Hypothalamus (tissue), 51 donors: Measurements from ENCODE around the gene VAV1.
"Not testable (repeated sequence)": the region's sequence is repeated elsewhere in the genome, so short reads cannot be mapped to it uniquely, and the experiment has no call there.

Source experiments
- DNase-seq, 51 donors: peaks; one replicate each; lab custom pipeline; 2025; lab: John Stamatoyannopoulos, UW

The VAV1 gene

GRCh38 chr19:6779206-6779605 lies 6.7 kb downstream of the VAV1 start:
- DNase-seq = no peak

GRCh38 chr19:6787393-6787792 lies 14.9 kb downstream of the VAV1 start:
- no peak for DNase-seq

GRCh38 chr19:6788896-6789295 lies 16.4 kb downstream of the VAV1 start:
- DNase-seq = no peak

- DNase-seq = no peak
Observed at GRCh38 chr19:6790194-6791128, 18.0 kb downstream of the VAV1 start.

- no peak for DNase-seq
Observed at GRCh38 chr19:6791237-6791636, 18.7 kb downstream of the VAV1 start.

GRCh38 chr19:6793411-6793810 lies 20.9 kb downstream of the VAV1 start:
- no peak for DNase-seq

- no peak for DNase-seq
Observed at GRCh38 chr19:6793973-6794372, 21.5 kb downstream of the VAV1 start.

- DNase-seq = no peak
Observed at GRCh38 chr19:6794686-6795431, 22.4 kb downstream of the VAV1 start.

- no peak for DNase-seq
Observed at GRCh38 chr19:6796278-6796677, 23.8 kb downstream of the VAV1 start.

GRCh38 chr19:6797646-6798045 lies 25.1 kb downstream of the VAV1 start:
- DNase-seq = no peak

GRCh38 chr19:6800160-6800790 lies 27.8 kb downstream of the VAV1 start:
- not testable (repeated sequence) for DNase-seq

- DNase-seq = no peak
Observed at GRCh38 chr19:6800991-6801484, 28.5 kb downstream of the VAV1 start.

- DNase-seq = peak in 37 of 51 donors; percentile 1 to 44 (median 16)
Observed at GRCh38 chr19:6801485-6802086, 29.1 kb downstream of the VAV1 start.

GRCh38 chr19:6802336-6803035 lies 30.0 kb downstream of the VAV1 start:
- peak in 21 of 51 donors; percentile 0 to 28 (median 5) for DNase-seq

GRCh38 chr19:6803036-6803404 lies 30.5 kb downstream of the VAV1 start:
- DNase-seq = peak in 1 of 51 donors; percentile 3

GRCh38 chr19:6806488-6806887 lies 34.0 kb downstream of the VAV1 start:
- DNase-seq = no peak

- DNase-seq = no peak
Observed at GRCh38 chr19:6807291-6807690, 34.8 kb downstream of the VAV1 start.

GRCh38 chr19:6808494-6808893 lies 36.0 kb downstream of the VAV1 start:
- no peak for DNase-seq

GRCh38 chr19:6809262-6809661 lies 36.8 kb downstream of the VAV1 start:
- no peak for DNase-seq

- no peak for DNase-seq
Observed at GRCh38 chr19:6811378-6811777, 38.9 kb downstream of the VAV1 start.
